8988T (cell line): ENCODE measurements around the gene GPR62.
"Not testable (repeated sequence)": the region's sequence is repeated elsewhere in the genome, so short reads cannot be mapped to it uniquely, and the experiment has no call there.

Experiments
- DNase-seq: peaks from one replicate; pipeline ENCODE4 v3.0.0; 2011

GPR62 gene

GRCh38 chr3:51971350-51971749 lies 16.2 kb downstream of the GPR62 start:
- no peak for DNase-seq

DNA sequence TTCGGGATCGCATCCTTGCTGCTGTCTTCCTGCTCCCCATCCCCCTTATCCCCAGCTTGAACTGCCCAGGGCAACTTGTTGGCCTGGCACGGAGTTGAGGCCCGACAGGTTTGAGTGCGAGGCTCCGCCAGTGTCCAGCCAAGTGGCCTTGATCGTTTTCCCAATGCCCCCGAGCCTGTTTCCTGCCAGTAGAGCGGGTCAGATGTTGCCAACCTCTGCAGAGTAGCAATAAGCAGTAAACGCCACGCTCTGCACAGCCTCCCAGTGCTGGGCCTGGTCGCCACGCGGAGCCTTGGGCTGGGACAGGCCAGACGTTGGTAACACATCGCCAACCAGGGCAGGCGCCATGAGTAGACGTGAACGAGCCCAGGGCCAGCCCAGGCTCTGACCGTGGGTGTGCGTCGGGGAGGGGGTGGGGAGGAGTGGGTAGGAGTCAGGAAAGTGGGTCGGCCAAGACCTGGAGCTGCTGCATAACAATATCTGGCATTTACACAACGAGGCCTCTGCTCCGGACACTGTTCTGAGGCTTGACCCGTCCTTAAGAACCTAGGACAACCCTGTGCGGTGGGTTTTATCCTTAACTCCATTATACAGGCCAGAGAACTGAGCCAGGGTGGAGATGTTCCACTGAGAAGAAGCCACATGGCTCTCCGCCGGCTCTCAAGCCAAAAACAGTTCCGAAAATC lies 19.2 kb downstream of the GPR62 start:
- DNase-seq = no peak

GRCh38 chr3:51974963-51975851 lies 20.0 kb downstream of the GPR62 start, which contains the start of gene ABHD14A:
Gene ABHD14A (plus strand): TSS chr3:51975064. CDS start chr3:51975136, 72 bp downstream.
- DNase-seq = peak; percentile 92

GRCh38 chr3:51975852-51976549 lies 20.8 kb downstream of the GPR62 start:
- no peak for DNase-seq

DNA sequence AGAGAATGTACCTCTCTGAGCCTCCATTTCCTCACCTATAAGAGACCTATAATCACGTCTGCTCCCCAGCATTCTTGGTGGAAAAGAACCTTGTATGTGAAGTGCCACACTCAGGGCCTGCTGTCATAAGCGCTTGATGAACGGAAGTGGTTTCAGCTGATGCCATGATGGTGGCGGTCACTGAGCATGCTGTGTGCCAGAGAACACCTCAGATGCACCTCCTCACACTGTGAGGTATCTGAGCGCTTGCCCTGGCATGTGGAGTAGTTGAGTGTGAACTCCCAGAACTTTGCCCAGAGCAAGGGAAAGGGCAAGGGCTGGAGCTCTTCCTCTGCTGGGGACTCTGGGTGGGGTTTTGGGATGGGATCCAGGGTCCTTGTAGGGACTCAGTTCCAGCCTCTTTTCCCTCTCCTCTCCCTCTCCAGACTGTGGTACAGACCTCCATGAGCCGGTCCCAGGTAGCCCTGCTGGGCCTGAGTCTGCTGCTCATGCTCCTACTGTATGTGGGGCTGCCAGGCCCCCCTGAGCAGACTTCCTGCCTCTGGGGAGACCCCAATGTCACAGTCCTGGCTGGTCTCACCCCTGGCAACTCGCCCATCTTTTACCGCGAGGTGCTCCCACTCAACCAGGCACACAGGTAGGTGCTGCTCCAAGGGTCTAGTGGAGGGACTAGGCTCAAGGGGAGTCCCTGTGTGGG lies 22.4 kb downstream of the GPR62 start:
- DNase-seq = no peak

GRCh38 chr3:51978143-51978502 lies 22.9 kb downstream of the GPR62 start:
- DNase-seq = no peak

DNA sequence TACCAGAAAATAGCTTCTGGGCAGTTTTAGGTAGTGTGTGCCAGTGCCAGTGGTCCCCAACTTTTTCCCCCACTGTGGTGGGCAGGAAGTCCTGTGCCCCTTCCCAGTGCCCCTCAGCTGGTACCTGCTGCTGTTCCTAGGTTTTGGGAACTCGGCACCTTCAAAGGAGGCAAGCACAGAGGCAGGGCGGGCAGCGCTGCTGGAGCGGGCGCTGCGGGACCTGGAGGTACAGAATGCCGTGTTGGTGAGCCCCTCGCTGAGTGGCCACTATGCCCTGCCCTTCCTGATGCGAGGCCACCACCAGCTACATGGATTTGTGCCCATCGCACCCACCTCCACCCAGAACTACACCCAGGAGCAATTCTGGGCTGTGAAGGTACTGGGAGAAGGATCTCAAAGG lies 25.1 kb downstream of the GPR62 start:
- no peak for DNase-seq

DNA sequence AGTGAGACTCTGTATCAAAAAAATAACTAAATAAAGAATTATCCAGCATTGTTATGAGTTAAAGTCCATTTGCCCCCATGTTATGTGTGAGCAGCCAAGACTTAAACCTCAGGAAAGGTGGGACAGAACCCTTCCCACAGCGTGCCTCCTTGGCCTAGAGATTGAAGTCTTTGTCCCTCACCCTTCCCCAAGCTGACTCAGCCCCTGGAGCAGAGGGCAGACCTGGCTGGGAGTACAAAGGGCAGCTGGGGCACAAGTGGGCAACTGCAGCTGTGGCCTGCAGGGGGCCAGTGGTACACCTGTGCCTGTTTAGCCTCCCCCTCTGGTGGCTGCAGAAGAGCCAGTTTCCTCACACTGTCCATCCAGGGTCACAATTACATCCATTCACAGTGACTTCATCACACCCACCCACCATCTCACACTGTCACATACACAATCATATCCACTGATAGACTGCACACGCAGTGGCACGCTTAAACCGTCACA lies 27.2 kb downstream of the GPR62 start:
- DNase-seq = peak; percentile 97

DNA sequence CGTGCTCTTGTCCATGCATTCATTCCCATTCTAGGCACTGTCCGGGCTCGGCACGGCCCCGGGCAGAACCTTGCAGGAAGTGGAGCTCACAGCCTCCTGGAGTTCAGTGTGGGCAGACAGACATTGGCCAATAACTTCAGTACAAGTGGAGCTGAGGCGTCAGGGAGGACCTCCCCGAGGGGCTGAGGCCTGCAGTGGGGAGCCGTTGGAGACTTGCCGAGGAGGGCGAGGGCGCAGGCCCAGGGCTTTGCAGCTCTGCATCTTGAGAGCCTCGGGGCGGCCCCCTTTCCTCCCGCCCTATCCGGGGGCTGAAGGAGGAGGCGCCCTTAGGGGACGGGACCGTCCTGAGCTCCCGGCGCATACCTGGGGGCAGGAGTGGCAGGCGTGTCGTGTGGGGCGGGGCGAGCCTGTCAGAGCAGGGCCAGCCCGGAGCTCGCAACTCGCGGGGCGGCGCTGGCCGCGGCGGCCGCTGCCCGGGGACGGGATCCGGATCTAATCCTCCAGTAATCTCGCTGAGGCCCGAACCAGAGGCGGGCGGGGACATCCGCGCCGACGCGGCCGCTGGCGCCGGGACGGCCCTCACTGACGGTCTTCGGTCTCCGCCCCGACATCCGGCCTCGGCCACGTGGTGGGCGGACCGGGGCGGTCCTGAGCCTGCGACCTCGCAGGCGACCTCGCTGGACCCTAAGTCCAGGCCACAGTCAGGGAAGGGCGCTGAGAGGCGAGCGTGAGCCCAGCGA lies 27.8 kb downstream of the GPR62 start, which contains the start of gene ACY1:
Gene ACY1 (plus strand): TSS at position 698 of the 740 bp plus-strand sequence. CDS start 530 bp downstream, outside the sequence.
- peak; percentile 99 for DNase-seq

GRCh38 chr3:51983578-51984268 lies 28.5 kb downstream of the GPR62 start:
- DNase-seq = no peak

GRCh38 chr3:51984269-51984647 lies 29.1 kb downstream of the GPR62 start:
- no peak for DNase-seq

DNA sequence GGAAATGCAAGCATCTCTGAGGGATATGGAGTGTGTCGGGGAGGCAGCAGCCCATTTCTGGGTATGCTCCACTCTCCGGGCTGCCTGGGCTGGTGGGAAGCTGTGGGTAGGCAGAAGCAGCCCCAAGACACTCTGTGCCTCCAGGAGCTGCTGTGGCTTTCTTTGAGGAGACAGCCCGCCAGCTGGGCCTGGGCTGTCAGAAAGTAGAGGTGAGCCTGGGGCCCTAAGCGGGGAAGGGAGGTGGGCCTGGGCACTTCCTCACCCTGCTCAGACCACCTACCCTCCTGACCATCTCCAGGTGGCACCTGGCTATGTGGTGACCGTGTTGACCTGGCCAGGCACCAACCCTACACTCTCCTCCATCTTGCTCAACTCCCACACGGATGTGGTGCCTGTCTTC lies 29.9 kb downstream of the GPR62 start:
- DNase-seq = no peak

DNA sequence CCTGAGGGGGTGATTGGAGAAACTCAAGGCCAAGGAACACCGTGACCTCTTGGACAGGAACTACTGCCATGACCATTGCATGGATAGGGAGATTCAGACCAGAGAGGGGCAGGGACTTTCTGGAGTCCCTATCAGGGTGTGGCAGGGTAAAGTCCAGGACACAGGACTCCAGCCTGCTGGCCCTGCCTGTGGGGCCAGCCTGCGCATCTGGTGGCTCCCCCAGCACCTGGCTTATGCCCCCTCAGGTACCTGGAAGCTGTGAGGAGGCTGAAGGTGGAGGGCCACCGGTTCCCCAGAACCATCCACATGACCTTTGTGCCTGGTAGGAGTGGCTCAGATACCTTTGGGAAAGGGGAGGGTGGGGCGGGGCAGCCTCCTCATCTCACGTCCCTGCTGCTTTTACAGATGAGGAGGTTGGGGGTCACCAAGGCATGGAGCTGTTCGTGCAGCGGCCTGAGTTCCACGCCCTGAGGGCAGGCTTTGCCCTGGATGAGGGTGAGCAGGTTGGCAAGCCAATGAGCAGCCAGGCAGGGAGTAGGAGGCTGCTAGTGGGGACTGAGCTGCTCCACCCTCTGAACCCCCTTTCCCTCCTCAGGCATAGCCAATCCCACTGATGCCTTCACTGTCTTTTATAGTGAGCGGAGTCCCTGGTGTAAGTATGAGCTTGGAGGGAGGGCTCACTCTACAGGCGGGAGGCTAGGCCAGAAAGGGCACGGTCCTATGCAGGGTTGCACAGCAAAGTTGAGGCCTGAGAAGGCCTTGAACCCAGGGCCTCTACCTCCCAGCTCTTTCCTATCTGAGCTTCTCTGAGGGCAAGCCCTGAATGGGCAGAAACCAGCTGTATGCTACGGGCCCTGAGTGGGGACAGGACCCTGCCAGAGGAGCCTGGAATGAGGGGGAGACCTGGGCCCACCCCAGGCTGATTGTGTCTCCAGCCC lies 31.1 kb downstream of the GPR62 start:
- DNase-seq = no peak

DNA sequence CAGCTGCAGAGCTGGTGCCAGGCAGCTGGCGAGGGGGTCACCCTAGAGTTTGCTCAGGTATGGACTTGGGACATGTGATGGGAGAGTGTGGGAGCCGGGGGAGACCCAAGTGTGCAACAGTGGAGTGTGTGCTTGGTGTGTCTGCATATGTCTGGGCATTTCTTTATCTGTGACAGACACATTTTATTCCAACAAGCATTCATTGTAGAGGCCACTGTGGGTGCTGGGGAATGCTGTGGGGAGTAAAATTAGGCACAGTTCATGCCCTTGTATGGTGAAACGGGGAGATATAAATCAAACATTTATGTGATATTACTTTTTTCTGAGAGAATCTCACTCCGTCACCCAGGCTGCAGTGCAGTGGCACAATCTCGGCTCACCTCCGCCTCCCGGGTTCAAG lies 32.4 kb downstream of the GPR62 start:
- no peak for DNase-seq

DNA sequence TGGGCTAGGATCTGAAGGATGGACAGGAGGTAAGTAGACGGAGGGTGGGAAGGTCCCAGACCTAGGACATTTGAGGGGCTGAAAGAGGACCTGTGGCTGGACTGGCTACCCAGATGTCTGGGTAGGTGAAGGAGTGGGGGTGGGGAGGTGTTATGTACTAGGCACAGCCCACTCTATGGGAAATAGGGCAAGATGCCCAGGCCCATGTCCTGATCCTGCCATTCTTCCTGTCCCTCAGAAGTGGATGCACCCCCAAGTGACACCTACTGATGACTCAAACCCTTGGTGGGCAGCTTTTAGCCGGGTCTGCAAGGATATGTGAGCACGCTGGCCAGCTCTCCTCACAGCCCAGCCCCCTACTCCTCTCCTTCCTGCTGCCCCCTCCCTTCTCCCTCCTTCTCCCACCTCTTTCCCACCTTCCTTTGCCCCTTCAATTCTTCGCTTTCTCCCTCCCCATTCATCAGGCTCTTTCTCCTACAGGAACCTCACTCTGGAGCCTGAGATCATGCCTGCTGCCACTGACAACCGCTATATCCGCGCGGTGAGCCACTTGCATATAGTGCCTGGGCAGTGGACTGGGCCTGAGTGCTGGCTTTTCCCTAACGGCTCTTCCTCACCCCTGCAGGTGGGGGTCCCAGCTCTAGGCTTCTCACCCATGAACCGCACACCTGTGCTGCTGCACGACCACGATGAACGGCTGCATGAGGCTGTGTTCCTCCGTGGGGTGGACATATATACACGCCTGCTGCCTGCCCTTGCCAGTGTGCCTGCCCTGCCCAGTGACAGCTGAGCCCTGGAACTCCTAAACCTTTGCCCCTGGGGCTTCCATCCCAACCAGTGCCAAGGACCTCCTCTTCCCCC lies 33.3 kb downstream of the GPR62 start:
- no peak for DNase-seq

- not testable (repeated sequence) for DNase-seq
Observed at GRCh38 chr3:51990501-51990971, 35.4 kb downstream of the GPR62 start.

DNA sequence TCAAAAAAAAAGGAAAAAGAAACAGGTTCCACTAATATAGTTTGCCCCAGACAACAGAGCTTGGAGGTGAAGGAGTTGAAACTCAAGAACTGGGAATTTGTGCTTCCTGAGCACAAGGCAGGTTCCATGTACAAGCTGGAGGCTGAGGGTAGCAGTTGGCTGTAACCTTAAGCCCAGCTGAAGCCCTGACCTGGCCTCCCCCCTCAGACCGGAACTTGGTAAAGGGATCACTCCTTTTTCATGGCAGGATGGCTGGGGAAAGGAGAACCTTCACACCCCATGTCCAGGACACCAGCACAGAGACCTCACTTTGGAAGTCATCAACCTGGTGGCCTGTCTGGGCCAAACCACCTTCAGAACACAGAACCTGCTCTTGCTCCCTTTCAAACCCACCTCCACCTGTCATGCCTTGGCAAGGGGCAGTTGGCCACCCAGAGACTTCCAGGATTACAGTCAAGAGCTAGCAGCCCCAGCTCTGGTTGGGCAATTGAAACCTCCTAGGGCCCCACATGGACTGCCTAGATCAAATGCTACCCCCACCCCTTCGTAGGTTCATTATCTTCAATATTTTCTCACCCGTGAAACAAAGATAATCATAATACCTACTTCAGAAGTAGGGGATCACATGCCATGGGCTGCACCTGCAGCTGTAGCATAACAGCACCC lies 37.0 kb downstream of the GPR62 start:
- no peak for DNase-seq

DNA sequence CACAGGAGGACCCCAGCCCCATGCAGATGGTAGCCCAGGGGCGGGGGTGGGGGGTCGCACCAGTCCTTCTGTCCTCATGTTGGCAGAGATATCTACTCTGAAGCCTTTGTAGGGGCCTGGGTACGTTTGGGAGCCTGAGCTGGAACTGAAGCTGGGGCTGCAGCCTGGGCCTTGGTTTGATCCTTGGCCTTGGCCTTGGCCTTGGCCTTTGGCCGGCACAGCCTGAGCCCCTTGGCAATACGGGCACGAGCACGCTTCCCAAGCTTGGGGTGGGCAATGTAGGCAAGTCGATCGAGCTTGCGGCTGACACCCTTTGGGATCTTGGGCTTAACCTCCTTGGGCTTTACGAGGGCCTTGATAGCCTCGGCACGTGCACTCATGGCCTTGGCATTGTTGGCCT lies 38.5 kb downstream of the GPR62 start:
- not testable (repeated sequence) for DNase-seq
